ENCODE measurements around the gene CAMK2B.

DNA sequence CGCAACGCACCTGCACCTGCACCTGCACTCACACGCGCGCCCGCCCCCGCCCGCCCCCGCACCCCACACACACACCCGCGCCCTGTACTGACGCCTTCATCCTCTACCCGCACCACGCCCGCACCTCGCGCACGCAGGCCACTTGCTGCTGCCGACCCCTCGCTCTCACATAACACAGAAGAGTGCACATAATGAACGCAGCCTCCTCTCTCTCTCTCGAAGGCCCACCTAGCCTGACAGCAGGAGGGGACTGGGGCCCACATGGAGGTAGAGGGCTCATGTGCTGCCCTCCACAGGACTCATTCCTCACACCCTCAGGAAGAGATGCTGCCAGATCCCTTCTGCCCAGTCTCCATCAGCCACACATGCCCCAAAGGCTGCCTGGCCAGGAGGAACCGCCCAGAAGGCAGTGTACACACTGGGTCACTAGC, 432 bp upstream of the CAMK2B start:
- TF ChIP-seq GATA2 (IDR thresholded peaks at IDR 0.05; ENCODE audit: low read depth, low read length) (no peak), GATA3 (IDR thresholded peaks at IDR 0.05; ENCODE audit: low read depth, low read length) (no peak)
